HG03175 (cell line): Measurements from ENCODE around the gene FADS1.
A peak's percentile ranks its signal among the peaks of the same experiment; 100 is the strongest.

Experiments
- ATAC-seq: cut with Tn5 transposase; IDR thresholded peaks from one replicate; pipeline ENCODE4 v1.9.1; 2021; ENCODE audit warnings: mild to moderate bottlenecking, moderate library complexity; ENCODE audit not compliant: unreplicated experiment

FADS1 gene

GRCh38 chr11:61797263-61797944 lies 19.4 kb downstream of the FADS1 start:
- no peak for ATAC-seq

GRCh38 chr11:61795876-61796526 lies 20.8 kb downstream of the FADS1 start:
- ATAC-seq: no peak

GRCh38 chr11:61795459-61795858 lies 21.3 kb downstream of the FADS1 start:
- ATAC-seq: no peak

- no peak for ATAC-seq
These were observed 22.2 kb downstream of the FADS1 start for GRCh38 chr11:61794579-61794978.

- ATAC-seq: no peak
These were observed 23.0 kb downstream of the FADS1 start for GRCh38 chr11:61793829-61794204.

- ATAC-seq: peak; percentile 20
These were observed 23.5 kb downstream of the FADS1 start for GRCh38 chr11:61793083-61793828.

GRCh38 chr11:61792310-61793082 lies 24.3 kb downstream of the FADS1 start, which contains the start of the genes FEN1 and TMEM258:
Gene FEN1, plus strand, starts transcription at chr11:61792911. Its CDS starts 2,451 bp downstream, at chr11:61795362.
Gene TMEM258, minus strand, starts transcription at chr11:61792599. Its CDS starts 41 bp downstream, at chr11:61792558.
- ATAC-seq: peak; percentile 80

- peak; percentile 25 for ATAC-seq
These were observed 25.0 kb downstream of the FADS1 start for GRCh38 chr11:61791737-61792309.

- ATAC-seq: no peak
These were observed 28.8 kb downstream of the FADS1 start for GRCh38 chr11:61787928-61788491.

GRCh38 chr11:61785837-61786402 lies 30.9 kb downstream of the FADS1 start:
- ATAC-seq: no peak

GRCh38 chr11:61784506-61784805 lies 32.3 kb downstream of the FADS1 start:
- no peak for ATAC-seq

GRCh38 chr11:61783717-61784505 lies 32.9 kb downstream of the FADS1 start:
- no peak for ATAC-seq

GRCh38 chr11:61782841-61783240 lies 34.0 kb downstream of the FADS1 start:
- ATAC-seq: no peak

GRCh38 chr11:61782299-61782698 lies 34.5 kb downstream of the FADS1 start:
- no peak for ATAC-seq

- no peak for ATAC-seq
These were observed 35.2 kb downstream of the FADS1 start for GRCh38 chr11:61781585-61781984.

- no peak for ATAC-seq
These were observed 36.1 kb downstream of the FADS1 start for GRCh38 chr11:61780581-61781162.

GRCh38 chr11:61779666-61780525 lies 36.9 kb downstream of the FADS1 start:
- ATAC-seq: no peak
